Chondrocyte (in vitro differentiated cells): Measurements from ENCODE around the gene HMOX1. TPM values are rescaled to one million over a fixed set of nuclear protein-coding genes. Genes with fewer than 3 reads are reported as not detected.

Experiments used
- DNase-seq: peaks from one replicate; pipeline ENCODE4 v3.0.0; 2021; ENCODE audit warnings: mixed read lengths, low spot score
- H3K27ac Mint-ChIP-seq: one replicate; pipeline ENCODE4 v1.8.0; 2021; ENCODE audit warnings: mild to moderate bottlenecking, moderate library complexity, mixed read lengths; ENCODE audit not compliant: unreplicated experiment
- H3K27me3 Mint-ChIP-seq: 2 replicates; pipeline ENCODE4 v1.8.0; 2021; ENCODE audit warnings: low read depth, mixed read lengths
- H3K36me3 Mint-ChIP-seq: 2 replicates; pipeline ENCODE4 v1.8.0; 2021; ENCODE audit warnings: low read depth, mixed read lengths
- H3K4me1 Mint-ChIP-seq: 2 replicates; pipeline ENCODE4 v1.8.0; 2021; ENCODE audit warnings: low read depth, mild to moderate bottlenecking, mixed read lengths
- H3K4me3 Mint-ChIP-seq: one replicate; pipeline ENCODE4 v1.8.0; 2021; ENCODE audit warnings: mild to moderate bottlenecking, moderate library complexity, mixed read lengths; ENCODE audit not compliant: unreplicated experiment
- H3K9me3 Mint-ChIP-seq: 2 replicates; pipeline ENCODE4 v1.8.0; 2021; ENCODE audit warnings: low read depth, mixed read lengths
- total RNA-seq: library from RNA; stranded (reverse); gene quantifications from 3 replicates; pipeline ENCODE4 v1.2.1, GENCODE V29; 2021
- TF ChIP-seq, protein P1 (sequence below): fragments of 200-600 bp; sonication (generic); IDR thresholded peaks from 2 replicates; pipeline ENCODE4 v1.5.0; 2021; ENCODE audit warnings: antibody characterized with exemption, mild to moderate bottlenecking, moderate library complexity

The HMOX1 gene
- total RNA-seq, 1 donor from 2014 or later, result 9.4 TPM

DNA sequence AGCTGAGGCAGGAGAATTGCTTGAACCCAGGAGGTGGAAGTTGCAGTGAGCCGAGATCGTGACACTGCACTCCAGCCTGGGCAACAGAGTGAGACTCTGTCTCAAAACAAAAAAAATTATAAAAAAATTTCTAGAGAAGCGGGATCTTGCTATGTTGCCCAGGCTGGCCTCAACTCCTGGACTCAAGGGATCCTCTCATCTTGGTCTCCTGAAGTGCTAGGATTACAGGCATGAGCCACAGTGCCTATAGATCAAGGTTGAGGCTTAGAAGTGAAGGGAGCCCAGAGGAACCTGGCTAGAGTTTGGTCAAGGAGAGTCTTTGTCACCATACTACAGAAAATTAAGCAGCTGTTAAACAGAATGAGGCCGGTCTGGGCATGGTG is 17.7 kb downstream of the HMOX1 start:
- no peak for DNase-seq
- Mint-ChIP-seq H3K27me3 (no peaks in the 10 kb centered on the region), H3K36me3 (peaks cover 3% of the 10 kb centered on the region), H3K4me3 (peak overlapping the region; percentile 12), H3K27ac (no peak overlapping the region), H3K4me1 (peaks cover 21% of the 10 kb centered on the region), H3K9me3 (no peaks in the 10 kb centered on the region)
- TF ChIP-seq, protein P1, sequence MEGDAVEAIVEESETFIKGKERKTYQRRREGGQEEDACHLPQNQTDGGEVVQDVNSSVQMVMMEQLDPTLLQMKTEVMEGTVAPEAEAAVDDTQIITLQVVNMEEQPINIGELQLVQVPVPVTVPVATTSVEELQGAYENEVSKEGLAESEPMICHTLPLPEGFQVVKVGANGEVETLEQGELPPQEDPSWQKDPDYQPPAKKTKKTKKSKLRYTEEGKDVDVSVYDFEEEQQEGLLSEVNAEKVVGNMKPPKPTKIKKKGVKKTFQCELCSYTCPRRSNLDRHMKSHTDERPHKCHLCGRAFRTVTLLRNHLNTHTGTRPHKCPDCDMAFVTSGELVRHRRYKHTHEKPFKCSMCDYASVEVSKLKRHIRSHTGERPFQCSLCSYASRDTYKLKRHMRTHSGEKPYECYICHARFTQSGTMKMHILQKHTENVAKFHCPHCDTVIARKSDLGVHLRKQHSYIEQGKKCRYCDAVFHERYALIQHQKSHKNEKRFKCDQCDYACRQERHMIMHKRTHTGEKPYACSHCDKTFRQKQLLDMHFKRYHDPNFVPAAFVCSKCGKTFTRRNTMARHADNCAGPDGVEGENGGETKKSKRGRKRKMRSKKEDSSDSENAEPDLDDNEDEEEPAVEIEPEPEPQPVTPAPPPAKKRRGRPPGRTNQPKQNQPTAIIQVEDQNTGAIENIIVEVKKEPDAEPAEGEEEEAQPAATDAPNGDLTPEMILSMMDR, result no peak

DNA sequence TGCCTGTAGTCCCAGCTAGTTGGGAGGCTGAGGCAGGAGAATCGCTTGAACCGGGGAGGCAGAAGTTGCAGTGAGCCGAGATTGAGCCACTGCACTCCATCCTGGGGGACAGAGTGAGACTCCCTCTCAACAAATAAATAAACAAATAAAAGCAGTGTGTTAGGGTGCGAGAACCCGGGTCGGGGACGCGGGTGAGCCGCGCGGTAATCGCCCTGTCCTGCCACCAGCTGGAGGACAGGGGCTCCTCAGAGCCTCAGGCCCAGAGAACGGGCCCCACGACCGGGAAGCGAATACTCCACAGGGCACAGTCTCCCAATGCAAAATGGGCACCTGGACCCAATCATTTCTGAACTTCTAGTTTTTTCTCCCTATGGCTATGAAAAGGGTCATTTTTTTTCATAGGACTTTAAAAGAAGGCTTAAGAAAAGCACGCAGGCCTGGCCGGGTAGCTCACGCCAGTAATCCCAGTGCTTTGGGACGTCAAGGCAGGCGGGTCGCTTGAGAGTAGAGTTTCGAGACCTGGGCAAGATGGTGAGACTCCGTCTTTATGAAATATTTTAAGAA is 18.3 kb downstream of the HMOX1 start:
- H3K4me3 Mint-ChIP-seq, result peak overlapping the region; percentile 97
- TF ChIP-seq, protein P1, result no peak
- H3K4me1 Mint-ChIP-seq, result peaks cover 16% of the 10 kb centered on the region
- no peaks in the 10 kb centered on the region for H3K36me3 Mint-ChIP-seq
- H3K27ac Mint-ChIP-seq, result no peak overlapping the region
- H3K9me3 Mint-ChIP-seq, result no peaks in the 10 kb centered on the region
- DNase-seq, result no peak
- no peaks in the 10 kb centered on the region for H3K27me3 Mint-ChIP-seq

DNA sequence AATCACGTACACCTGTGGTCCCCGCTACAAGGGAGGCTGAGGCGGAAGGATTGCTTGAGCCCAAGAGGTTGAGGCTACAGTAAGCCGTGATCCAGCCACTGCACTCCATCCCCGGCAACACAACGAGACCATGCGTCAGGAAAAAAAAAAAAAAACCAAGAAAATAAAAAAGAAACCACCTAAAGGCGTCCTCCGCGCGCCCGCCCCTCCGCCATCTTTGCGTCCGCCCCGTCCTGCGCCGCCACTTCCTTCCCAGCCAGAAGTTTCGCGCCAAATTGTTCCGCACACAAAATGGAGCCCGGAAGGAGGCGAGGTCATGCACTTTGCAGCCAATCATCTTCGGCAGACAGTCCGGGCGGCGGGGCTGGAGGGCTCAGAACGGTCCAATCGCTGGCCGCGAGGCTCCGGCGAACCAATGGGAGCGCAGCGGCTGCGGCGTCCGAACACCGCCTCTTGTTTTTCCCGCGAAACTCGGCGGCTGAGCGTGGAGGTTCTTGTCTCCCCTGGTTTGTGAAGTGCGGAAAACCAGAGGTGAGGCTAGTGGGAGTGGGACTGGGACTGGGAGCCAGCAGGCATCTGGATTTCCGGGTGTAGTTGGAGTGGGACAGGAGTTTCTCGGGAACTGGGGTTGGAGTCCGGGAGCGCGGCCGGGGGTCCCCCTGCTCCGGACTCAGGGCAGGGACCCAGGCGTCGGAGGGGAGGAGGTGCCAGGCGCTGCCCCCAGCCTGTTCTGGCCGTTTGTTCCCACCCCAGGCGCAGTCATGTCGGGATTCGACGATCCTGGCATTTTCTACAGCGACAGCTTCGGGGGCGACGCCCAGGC is 19.0 kb downstream of the HMOX1 start, which contains the start of gene MCM5:
Gene MCM5, plus strand, starts transcription at position 463 of the 823 bp plus-strand sequence. Its CDS starts 299 bp downstream, at position 762.
- Mint-ChIP-seq H3K4me3 (peak within 1 kb of the TSS; percentile 97), H3K9me3 (no peaks in the 10 kb centered on the region), H3K4me1 (peaks cover 16% of the 10 kb centered on the region), H3K27me3 (no peaks in the 10 kb centered on the region), H3K36me3 (no peaks in the 10 kb centered on the region), H3K27ac (peak within 1 kb of the TSS; percentile 85)
- peak; percentile 99 for DNase-seq
- TF ChIP-seq, protein P1, result no peak

DNA sequence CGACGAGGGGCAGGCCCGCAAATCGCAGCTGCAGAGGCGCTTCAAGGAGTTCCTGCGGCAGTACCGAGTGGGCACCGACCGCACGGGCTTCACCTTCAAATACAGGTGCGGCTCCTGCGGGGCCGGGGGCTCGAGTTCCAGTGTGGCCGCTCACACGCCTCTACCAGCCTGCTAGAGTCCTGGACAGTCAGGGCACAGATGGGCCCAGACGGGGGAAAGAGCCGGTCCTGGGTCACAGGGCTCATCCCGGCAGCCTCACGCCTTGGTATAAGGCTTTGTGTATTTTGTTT is 19.6 kb downstream of the HMOX1 start:
- peaks cover 16% of the 10 kb centered on the region for H3K4me1 Mint-ChIP-seq
- no peak overlapping the region for H3K27ac Mint-ChIP-seq
- TF ChIP-seq, protein P1, result no peak
- H3K36me3 Mint-ChIP-seq, result no peaks in the 10 kb centered on the region
- H3K9me3 Mint-ChIP-seq, result no peaks in the 10 kb centered on the region
- H3K4me3 Mint-ChIP-seq, result peak overlapping the region; percentile 97
- no peak for DNase-seq
- no peaks in the 10 kb centered on the region for H3K27me3 Mint-ChIP-seq

DNA sequence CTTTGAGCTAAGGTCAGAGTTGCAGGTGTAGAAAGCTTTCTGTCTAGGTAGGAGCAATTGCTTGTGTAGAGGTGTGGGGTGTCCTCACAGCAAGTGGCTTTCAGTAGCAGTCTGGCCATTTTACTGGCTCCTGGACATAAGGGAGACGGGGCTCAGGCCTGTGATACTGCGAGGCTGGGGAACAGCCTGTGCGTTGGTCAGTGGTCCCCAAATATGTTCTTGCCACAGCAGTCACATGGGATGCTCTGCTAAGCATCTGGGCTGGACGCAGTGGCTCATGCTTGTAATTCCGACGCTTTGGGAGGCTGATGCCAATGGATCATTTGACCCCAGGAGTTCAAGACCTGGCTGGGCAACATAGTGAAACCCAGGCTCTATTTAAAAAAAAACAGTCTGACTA is 21.0 kb downstream of the HMOX1 start:
- no peak for DNase-seq
- Mint-ChIP-seq H3K4me3 (no peak overlapping the region), H3K27me3 (no peaks in the 10 kb centered on the region), H3K36me3 (peaks cover 3% of the 10 kb centered on the region), H3K9me3 (no peaks in the 10 kb centered on the region), H3K27ac (no peak overlapping the region), H3K4me1 (peaks cover 16% of the 10 kb centered on the region)
- TF ChIP-seq, protein P1, result no peak
